ENCODE data around the gene SLAMF1. TPM values are rescaled to one million over a fixed set of nuclear protein-coding genes. Genes with fewer than 3 reads are reported as not detected.
"Not testable (repeated sequence)": the region's sequence is repeated elsewhere in the genome, so short reads cannot be mapped to it uniquely, and the experiment has no call there.

The SLAMF1 gene
- total RNA-seq, 1 experiment from 2014 or later = not detected

DNA sequence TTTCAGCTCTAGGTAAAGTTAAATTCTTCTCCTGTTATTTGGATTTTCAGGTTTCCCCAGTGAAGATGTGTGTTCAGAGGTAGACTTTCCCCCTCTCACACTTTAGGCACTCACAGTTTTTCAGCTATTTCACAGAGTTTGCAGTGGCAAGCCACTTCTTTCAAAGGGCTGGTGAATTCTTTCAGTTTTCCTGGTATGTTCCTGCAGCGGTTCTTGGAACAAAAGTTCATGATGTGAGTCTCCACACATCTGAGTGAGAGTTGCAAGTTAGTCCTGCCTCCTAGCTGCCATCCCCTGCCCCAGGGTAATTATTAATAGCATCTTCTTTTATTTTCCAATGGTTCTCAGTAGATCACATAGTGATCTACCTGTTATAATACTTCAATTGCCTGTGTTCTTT lies 40.2 kb downstream of the SLAMF1 start:
- Histone ChIP-seq H3K36me3 (no peaks in the 10 kb centered on the region), H3K9me3 (no peaks in the 10 kb centered on the region), H3K27me3 (peaks cover 10% of the 10 kb centered on the region), H3K4me3 (no peak overlapping the region)
- no peak for DNase-seq

DNA sequence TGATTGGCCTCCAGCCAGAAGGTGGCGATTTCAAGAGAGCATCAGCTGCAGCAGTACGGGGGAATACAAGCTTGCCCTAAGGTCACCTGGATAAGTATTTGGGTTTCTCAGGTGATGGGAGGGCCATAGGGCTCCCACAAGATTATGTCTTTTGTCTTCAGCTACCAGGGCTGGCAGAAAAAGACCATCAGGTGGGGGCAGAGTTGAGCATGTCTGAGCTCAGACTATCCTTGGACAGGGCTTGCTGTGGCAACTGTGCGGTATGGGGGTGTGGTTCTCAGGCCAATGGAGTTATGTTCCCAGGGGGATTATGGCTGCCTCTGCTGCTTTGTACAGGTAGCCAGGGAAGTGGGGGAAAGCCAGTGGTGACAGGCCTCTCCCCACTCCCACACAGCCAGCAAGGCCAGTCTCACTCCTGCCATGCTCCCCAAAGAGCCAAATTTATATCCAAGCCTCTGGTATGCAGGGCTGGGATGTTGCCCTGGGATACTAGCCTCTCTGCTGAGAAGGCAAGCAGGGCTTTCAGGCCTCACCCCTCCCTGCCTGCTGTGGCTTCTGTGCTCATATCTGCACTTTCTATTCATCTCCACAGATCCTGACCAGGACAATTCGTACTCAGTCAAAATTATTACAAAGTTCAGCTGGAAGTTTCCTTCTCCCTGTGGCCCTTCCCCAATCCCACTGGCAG lies 40.9 kb downstream of the SLAMF1 start:
- no peak overlapping the region for H3K4me3 ChIP-seq
- DNase-seq = no peak

DNA sequence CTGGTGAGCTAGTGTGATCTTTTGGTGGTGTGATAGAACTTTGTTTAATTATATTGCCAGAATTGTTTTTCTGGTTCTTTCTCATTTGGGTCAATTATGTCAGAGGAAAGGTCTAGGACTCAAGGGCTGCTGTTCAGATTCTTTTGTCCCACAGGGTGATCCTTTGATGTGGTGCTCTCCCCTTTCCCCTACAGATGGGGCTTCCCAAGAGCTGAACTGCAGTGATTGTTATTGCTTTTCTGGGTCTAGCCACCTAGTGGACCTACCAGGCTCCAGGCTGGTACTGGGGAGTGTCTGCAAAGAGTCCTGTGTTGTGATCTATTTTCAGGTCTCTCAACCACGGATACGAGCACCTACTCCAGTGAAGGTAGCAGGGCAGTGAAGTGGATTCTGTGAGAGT lies 41.6 kb downstream of the SLAMF1 start:
- Histone ChIP-seq H3K27me3 (peaks cover 6% of the 10 kb centered on the region; the same call in 1 of the 2 replicates), H3K36me3 (no peaks in the 10 kb centered on the region), H3K9me3 (no peaks in the 10 kb centered on the region; the same call in 1 of the 2 replicates), H3K4me3 (no peak overlapping the region)
- no peak for DNase-seq

More for the DNA sequence above, 40.9 kb downstream of the SLAMF1 start:
- H3K36me3 ChIP-seq = no peaks in the 10 kb centered on the region
- peaks cover 7% of the 10 kb centered on the region; the same call in 1 of the 2 replicates for H3K27me3 ChIP-seq
- H3K9me3 ChIP-seq = no peaks in the 10 kb centered on the region; the same call in 1 of the 2 replicates

DNA sequence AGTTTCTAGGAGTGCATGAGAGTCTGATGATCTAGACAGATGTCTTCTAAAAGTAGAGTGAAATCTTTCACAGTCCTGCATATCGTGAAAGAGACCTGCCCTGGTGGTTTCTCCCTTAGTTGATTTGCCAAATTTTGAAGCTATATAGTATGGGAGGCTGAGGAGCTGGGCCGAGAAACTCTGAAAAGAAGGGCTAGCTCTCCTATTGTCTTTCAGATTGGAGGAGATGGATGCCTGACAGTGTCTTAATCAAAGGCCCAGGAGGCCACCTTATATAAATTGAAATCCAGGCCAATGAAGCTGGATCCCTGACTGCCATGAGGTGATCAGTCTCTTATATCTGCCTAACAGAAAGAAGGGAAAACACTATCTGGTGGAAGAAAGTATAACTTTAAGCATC lies 49.1 kb downstream of the SLAMF1 start:
- no peaks in the 10 kb centered on the region for H3K36me3 ChIP-seq
- H3K4me3 ChIP-seq = no peak overlapping the region

DNA sequence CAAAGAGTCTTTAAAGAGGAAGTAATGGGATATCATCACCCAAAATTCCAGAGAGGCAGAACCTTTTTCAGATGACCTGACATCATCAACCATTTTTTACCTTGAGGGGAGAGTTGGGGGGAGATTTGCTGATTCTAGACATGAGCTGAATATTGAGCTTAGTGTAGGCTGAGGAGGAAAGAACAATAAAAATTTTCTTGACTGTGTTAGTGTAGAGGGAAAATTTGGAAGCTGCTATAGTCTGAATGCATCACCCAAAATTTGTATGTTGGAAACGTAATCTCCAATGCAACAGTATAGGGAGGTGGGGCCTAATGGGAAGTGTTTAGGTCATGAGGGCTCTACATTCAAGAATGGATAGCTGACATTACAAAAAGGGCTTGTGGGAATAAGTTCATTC lies 49.8 kb downstream of the SLAMF1 start:
- Histone ChIP-seq H3K4me3 (no peak overlapping the region), H3K27me3 (no peaks in the 10 kb centered on the region), H3K36me3 (no peaks in the 10 kb centered on the region), H3K9me3 (peaks cover 2% of the 10 kb centered on the region; the same call in 1 of the 2 replicates)
- no peak for DNase-seq

More for the DNA sequence above, 49.1 kb downstream of the SLAMF1 start:
- no peaks in the 10 kb centered on the region for H3K27me3 ChIP-seq
- peaks cover 2% of the 10 kb centered on the region; the same call in 1 of the 2 replicates for H3K9me3 ChIP-seq
- no peak for DNase-seq

DNA sequence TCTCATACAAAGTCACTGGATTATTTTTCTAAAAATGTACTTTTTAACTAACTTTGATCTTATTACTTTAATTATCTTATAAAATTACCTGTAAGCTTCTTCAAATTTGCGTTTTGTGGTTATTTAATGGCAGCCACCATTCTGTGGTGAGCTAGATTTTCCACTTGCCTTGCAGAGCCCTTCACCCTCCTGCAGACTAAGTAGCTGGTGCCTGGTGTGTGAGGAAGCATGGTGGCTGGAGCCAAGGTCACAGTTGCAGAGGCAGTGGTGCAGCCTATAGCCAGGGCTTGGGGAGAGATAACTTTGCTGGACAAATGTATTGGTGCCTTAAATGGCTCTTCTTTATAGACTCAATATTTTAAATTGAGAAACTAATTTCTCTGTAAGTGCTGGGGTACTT lies 56.4 kb downstream of the SLAMF1 start:
- 0 out of 2 replicates have a peak, but pooled peaks cover 2% of the 10 kb centered on the region for H3K9me3 ChIP-seq
- no peaks in the 10 kb centered on the region for H3K36me3 ChIP-seq
- no peak overlapping the region for H3K4me3 ChIP-seq
- 0 out of 2 replicates have a peak, but pooled peaks cover 4% of the 10 kb centered on the region for H3K27me3 ChIP-seq
- no peak for DNase-seq

DNA sequence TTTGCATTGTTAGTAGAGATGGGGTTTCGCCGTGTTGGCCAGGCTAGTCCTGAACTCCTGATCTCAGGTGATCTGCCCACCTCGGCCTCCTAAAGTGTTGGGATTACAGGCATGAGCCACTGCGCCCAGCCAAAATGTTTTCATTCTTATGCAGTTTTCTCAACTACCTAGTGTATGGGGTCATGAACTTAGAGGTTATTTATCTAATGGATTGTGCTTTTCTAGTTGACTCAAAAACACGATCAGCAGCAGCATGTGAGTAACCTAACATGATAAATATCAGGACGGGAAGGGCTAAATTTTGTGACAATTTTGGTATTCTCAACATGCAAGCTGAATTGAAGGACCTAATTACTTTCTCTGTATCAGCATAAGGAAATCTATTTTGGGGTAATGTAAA lies 58.4 kb downstream of the SLAMF1 start:
- DNase-seq = no peak
- H3K4me3 ChIP-seq = no peak overlapping the region
- H3K27me3 ChIP-seq = peaks cover 4% of the 10 kb centered on the region; the same call in 1 of the 2 replicates
- H3K36me3 ChIP-seq = no peaks in the 10 kb centered on the region
- H3K9me3 ChIP-seq = 0 out of 2 replicates have a peak, but pooled peaks cover 2% of the 10 kb centered on the region

DNA sequence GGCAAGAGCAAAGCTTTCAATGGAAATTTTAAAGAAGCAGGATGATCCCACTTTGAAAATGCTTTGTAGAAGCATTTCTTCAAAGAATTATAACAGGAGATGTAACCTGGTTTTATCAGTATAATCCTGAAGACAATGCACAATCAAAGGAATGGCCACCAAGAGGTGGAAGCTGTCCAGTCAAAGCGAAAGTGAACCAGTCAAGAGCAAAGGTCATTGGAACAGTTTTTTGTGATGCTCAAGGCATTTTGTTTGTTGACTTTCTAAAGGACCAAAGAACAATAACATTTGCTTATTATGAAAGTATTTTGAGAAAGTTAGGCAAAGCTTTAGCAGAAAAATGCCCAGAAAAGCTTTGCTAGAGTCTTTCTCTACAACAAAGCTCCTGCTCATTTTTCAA lies 62.1 kb downstream of the SLAMF1 start:
- no peaks in the 10 kb centered on the region for H3K9me3 ChIP-seq
- peaks cover 4% of the 10 kb centered on the region; the same call in 1 of the 2 replicates for H3K27me3 ChIP-seq
- H3K36me3 ChIP-seq = no peaks in the 10 kb centered on the region
- no peak for DNase-seq
- H3K4me3 ChIP-seq = no peak overlapping the region

DNA sequence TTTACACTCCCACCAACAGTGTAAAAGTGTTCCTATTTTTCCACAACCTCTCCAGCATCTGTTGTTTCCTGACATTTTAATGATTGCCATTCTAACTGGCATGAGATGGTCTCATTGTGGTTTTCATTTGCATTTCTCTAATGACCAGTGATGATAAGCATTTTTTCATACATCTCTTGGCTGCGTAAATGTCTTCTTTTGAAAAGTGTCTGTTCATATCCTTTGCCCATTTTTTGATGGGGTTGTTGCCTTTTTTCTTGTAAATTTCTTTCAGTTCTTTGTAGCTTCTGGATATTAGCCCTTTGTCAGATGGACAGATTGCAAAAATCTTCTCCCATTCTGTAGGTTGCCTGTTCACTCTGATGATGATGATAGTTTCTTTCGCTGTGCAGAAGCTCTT lies 63.9 kb downstream of the SLAMF1 start:
- H3K4me3 ChIP-seq, DNase-seq, H3K27me3 ChIP-seq, H3K9me3 ChIP-seq, H3K36me3 ChIP-seq: not testable (repeated sequence)

DNA sequence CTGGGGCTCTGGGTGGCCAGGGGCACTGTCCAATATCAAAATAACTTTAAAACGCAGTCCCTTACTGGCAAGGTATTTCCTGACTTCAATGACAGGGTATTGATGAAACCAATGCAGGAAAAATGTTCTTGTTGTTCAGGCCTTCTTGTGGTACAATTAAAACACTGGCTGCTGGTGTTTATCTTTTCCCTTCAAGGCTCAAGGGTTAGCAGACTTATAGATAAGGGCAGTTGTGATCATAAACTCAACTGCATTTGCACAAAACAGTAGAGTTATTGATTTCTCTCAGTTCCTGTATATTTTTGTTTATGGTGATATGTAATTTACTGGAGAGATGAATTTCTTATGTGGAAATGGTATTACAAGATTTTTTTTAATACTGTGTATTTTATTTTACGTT lies 64.9 kb downstream of the SLAMF1 start:
- Histone ChIP-seq H3K9me3 (no peaks in the 10 kb centered on the region), H3K36me3 (no peaks in the 10 kb centered on the region), H3K4me3 (no peak overlapping the region), H3K27me3 (peaks cover 5% of the 10 kb centered on the region; the same call in 1 of the 2 replicates)
- DNase-seq = no peak

DNA sequence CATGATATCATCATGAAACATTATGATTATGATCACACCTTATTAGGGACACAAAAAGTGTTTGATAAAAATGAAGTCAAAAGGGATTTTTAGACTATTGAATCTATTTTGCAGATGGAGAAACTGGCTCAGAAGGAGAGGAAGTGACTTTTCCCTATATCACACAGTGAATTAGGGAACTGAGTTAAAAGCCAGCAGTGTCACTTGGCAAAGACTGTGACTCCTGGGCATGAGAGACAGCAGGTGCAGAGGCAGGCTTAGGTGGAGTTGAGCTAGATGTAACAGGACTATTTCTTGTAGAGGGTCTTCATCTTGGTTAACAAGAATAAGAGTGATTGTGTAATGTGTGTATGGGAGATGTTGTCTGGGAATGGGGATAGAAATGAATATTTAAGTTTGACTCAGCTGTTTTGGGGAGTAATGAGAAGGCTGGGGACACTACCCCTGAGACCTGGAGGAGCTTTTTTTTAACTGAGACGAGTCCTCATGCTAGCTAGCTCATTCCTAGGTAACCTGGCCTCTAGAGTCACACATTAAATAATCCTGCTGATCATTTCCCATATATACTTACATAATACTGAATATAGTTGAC lies 66.5 kb downstream of the SLAMF1 start:
- Histone ChIP-seq H3K27me3 (peaks cover 5% of the 10 kb centered on the region; the same call in 1 of the 2 replicates), H3K9me3 (no peaks in the 10 kb centered on the region), H3K36me3 (no peaks in the 10 kb centered on the region), H3K4me3 (no peak overlapping the region)
- DNase-seq = no peak

DNA sequence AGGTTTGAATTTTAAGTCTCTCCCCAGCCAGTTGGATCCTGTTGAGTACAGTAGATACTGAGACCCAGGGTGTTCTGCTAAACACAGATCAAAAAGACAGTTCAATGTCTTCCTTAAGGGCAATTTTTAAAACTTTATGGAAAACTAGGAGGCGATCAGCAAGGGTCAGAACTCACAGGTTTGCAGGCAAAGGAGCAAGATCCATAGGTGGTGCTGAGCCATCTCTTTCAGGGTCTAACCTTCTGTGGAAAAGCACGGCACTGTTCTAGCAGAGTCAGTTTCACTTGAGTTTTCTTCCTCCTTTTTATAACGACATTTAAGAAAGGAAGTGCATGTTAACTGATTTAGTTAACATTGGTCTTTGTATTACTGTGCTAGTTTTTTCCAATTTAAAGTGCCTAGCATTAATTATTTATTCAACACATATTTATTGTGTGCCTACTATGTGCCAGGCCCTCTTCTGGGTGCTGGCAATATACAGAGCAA lies 67.6 kb downstream of the SLAMF1 start, which contains the start of gene CD84:
CD84 (minus strand) TSS at position 281 of the 486 bp plus-strand sequence; CDS start at position 222, 59 bp downstream.
- Histone ChIP-seq H3K4me3 (no peak within 1 kb of the TSS), H3K27me3 (peaks cover 5% of the 10 kb centered on the region; the same call in 1 of the 2 replicates), H3K9me3 (no peaks in the 10 kb centered on the region), H3K36me3 (no peaks in the 10 kb centered on the region)
- DNase-seq = no peak

DNA sequence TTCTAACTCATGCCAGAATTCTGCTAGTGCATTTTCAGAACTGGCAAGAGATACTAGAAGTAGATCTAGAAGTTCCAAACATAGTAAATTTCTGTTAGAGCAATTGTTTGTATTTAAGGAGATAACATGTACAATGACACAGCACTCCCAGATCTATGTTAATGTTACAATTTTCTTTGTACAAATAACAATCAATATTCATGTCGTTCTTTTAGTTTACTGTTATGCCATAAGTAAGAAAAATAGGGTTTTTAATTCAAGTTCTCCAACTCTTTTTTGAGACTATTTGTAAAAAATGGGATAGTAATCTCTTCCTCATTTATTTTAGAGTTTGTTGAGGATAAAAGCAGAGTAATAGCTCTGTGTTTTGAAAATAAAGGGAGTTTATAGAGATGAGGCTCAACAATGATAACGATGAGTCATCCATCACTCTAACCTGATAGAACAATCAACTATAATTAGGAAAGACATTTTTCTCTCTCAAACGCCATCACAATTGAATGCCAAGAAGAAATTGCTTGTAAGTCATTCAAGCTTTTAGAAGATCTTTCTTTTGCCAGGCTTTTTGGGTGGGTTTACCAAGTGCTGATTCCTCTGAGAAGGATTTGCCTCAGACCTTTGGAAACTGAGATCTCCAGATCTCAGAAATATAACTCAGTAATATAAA lies 68.2 kb downstream of the SLAMF1 start:
- Histone ChIP-seq H3K9me3 (no peaks in the 10 kb centered on the region), H3K4me3 (no peak overlapping the region)
- DNase-seq = no peak

DNA sequence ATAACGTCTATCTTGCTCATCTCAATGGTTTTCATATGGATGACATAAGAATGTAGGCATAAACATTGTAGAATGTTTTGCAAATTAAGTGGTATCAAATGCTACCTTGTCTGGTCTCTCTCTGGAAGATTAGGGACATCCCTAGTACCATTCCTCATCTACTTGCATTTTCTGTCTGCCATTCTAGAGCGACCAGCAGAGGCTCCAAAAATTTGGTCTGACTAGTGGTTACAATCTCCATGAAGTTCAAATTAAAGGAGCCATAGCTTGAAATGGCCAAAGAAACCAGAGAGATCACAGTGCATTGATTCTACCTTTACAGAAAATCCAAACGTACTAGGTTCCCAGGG lies 68.7 kb downstream of the SLAMF1 start:
- Histone ChIP-seq H3K27me3 (peaks cover 5% of the 10 kb centered on the region; the same call in 1 of the 2 replicates), H3K4me3 (no peak overlapping the region), H3K9me3 (no peaks in the 10 kb centered on the region), H3K36me3 (no peaks in the 10 kb centered on the region)
- no peak for DNase-seq

More for the DNA sequence above, 68.2 kb downstream of the SLAMF1 start:
- Histone ChIP-seq H3K27me3 (peaks cover 5% of the 10 kb centered on the region; the same call in 1 of the 2 replicates), H3K36me3 (no peaks in the 10 kb centered on the region)

DNA sequence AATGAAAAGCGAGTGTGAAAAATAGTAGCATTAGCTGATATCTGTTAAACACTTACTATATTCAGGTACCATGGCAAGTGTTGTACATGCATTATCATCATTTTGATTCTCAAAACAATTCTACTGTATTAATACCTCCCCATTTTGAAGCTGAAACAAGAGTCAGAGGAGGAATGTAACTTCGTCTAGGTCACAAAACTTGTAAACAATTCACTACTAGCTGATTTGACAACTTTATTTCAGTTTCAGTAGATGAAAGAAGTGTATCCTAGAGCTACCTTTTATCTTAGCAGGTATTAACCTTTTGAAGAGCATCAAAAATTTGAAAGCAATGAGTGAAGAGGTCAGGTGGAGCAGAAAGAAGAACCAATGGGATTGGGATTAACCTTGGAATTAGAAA lies 69.2 kb downstream of the SLAMF1 start:
- H3K9me3 ChIP-seq = no peaks in the 10 kb centered on the region
- H3K27me3 ChIP-seq = 0 out of 2 replicates have a peak, but pooled peaks cover 5% of the 10 kb centered on the region
- no peak overlapping the region for H3K4me3 ChIP-seq
- H3K36me3 ChIP-seq = no peaks in the 10 kb centered on the region
- DNase-seq = no peak

DNA sequence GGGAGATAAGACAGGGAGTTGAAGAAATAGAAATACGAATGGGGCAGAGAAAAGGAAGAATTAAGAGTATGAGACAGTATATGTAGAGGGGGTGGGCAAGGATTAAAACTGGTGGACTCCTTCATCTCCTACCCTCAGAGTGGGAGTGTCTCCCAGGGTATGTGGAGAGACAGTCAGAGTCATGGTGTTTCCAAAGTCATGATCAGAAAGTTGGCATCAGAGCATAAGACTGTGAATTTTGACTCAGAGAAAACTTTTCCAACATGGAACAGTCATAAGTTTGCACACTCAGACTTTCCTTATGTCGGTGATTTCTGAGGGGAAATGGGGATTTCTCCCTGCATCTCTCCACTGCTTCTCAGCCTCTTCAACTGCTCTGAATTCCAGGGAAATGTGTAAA lies 70.0 kb downstream of the SLAMF1 start:
- H3K4me3 ChIP-seq = no peak overlapping the region
- H3K36me3 ChIP-seq = no peaks in the 10 kb centered on the region
- H3K27me3 ChIP-seq = 0 out of 2 replicates have a peak, but pooled peaks cover 5% of the 10 kb centered on the region
- H3K9me3 ChIP-seq = no peaks in the 10 kb centered on the region
- DNase-seq = no peak

DNA sequence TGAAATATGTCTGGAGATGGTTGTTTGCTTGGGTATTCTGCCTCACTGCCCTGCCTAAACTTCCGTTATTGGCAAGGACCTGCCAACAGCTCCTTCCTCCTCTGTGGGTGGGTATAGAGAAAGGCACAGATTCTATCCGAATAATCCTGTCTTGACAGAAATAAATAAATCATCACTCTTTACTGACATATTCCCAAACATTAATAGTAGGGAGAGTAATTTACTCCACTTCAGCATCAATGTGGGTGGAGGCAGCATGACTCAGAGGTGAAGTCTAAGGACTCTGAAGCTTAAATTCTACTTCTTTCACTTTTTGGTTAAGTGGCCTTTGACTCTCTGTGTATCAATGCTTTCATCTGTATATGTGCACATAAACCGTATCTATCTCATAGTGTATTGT lies 70.5 kb downstream of the SLAMF1 start:
- DNase-seq = no peak
- H3K36me3 ChIP-seq = no peaks in the 10 kb centered on the region
- no peak overlapping the region for H3K4me3 ChIP-seq
- 0 out of 2 replicates have a peak, but pooled peaks cover 5% of the 10 kb centered on the region for H3K27me3 ChIP-seq
- H3K9me3 ChIP-seq = no peaks in the 10 kb centered on the region

All from MG63 (cell line).